GM23338 (cell line): ENCODE results near the gene SPDYE3.
A peak's percentile ranks its signal among the peaks of the same experiment; 100 is the strongest.

Source experiments
- CREB1 ChIP-seq: fragments of 250-450 bp; sonication (Bioruptor Pico); IDR thresholded peaks from 2 replicates; pipeline ENCODE4 v1.5.0; 2020; ENCODE audit warnings: low read depth, mild to moderate bottlenecking, moderate library complexity
- CTCF ChIP-seq, 2 experiments: fragments of 200-600 bp in 1 of 2; sonication (generic) in 1 of 2; conservative IDR thresholded peaks; 2 replicates each; pipeline versions ENCODE4 v1.5.1 to v1.6.1; 2016 to 2017; ENCODE audit warnings: antibody characterized with exemption in 2 of 2, low read depth in 2 of 2, mild to moderate bottlenecking in 2 of 2, moderate library complexity in 1 of 2
- EZH2 ChIP-seq: fragments of 200-600 bp; sonication (generic); IDR thresholded peaks from one replicate; pipeline ENCODE4 v1.8.0; 2017; ENCODE audit warnings: antibody characterized with exemption, mild to moderate bottlenecking, low read depth; ENCODE audit not compliant: unreplicated experiment
- EZH2phosphoT487 ChIP-seq: fragments of 200-600 bp; sonication (generic); IDR thresholded peaks from one replicate; pipeline ENCODE4 v1.8.1; 2018; ENCODE audit warnings: antibody characterized with exemption; ENCODE audit not compliant: unreplicated experiment
- JUNB ChIP-seq: IDR thresholded peaks from one replicate; pipeline ENCODE4 v1.6.1; 2016; ENCODE audit warnings: antibody characterized with exemption; ENCODE audit not compliant: unreplicated experiment
- POLR2AphosphoS5 ChIP-seq: IDR thresholded peaks from 2 replicates; pipeline ENCODE4 v1.6.1; 2016; ENCODE audit warnings: antibody characterized with exemption, low read depth
- REST ChIP-seq: IDR thresholded peaks from one replicate; pipeline ENCODE4 v1.6.1; 2018; ENCODE audit warnings: antibody characterized with exemption; ENCODE audit not compliant: unreplicated experiment
- STAT1 ChIP-seq: IDR thresholded peaks from one replicate; pipeline ENCODE4 v1.6.1; 2016; ENCODE audit warnings: antibody characterized with exemption; ENCODE audit not compliant: unreplicated experiment

- TF ChIP-seq CTCF (conservative IDR thresholded peaks at IDR 0.05; ENCODE audit: low read depth in 2 of 2) (no peak), JUNB (no peak), EZH2 (no peak), POLR2AphosphoS5 (peak; percentile 14; the same call in 1 of the 2 replicates), EZH2phosphoT487 (no peak), CREB1 (CRISPR knock-in tag) (no peak), STAT1 (no peak), REST (no peak)
These were observed 59.1 kb downstream of the SPDYE3 start for GRCh38 chr7:100366411-100367250.
